Stimulated activated CD8-positive, alpha-beta memory T cell treated with anti-CD3 and anti-CD28 coated beads, Interleukin-7, amount 100 ng/mL, for 24 hours (primary cell): ENCODE measurements around the gene URB1.
"Not testable (repeated sequence)": the region's sequence is repeated elsewhere in the genome, so short reads cannot be mapped to it uniquely, and the experiment has no call there.

ENCODE experiments used
- DNase-seq: peaks from one replicate; pipeline ENCODE4 v3.0.0-alpha.2; 2020; ENCODE audit warnings: low read depth

The URB1 gene

GRCh38 chr21:32285476-32285875, 107.3 kb downstream of the URB1 start:
- DNase-seq = no peak

- no peak for DNase-seq
These were observed 109.8 kb downstream of the URB1 start for GRCh38 chr21:32282992-32283391.

DNA sequence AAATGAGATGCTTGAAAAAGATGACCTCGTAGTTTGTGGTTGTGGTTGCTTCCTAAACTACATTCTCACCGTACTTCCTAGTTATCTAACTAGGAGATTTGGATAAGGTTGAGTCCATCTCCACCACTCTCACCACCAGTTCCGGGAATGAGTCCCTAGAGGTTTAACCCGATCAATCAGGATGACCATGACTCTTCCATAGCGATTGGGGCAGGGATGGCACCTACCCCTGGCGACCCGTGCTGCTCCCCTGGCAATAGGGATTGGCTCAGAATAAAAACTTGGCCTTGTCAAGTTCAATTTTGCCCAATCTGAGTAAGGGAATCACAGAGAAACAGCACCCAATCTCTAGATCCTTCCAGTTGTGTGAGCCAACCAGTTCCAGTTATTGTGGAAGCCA, 111.3 kb downstream of the URB1 start:
- no peak for DNase-seq

- DNase-seq = no peak
These were observed 113.5 kb downstream of the URB1 start for GRCh38 chr21:32279377-32279680.

GRCh38 chr21:32278518-32279376, 114.1 kb downstream of the URB1 start, which contains the start of gene MIS18A:
Gene MIS18A, minus strand, starts transcription at chr21:32279049. Its CDS starts 35 bp downstream, at chr21:32279014.
- DNase-seq = peak; percentile 98

DNA sequence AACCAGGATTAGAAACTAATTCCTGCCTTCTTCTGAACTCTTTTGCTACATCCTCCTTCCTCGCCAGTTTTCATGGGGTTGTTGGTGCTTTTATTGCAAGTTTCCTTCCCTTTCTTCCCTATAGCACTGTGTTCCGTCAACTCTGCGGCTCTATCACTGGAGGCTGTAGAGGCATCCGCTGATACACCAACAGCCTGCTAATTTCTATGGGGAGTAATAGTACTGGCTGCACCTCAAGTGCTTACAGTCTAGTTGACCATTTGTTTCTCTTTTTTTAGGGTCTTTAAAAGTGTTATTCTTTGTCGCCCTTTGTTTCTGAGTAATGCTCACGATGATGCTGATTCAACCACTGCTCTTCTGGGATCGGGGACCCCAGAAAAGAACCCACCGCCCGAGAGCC, 114.7 kb downstream of the URB1 start:
- no peak for DNase-seq

GRCh38 chr21:32276671-32277070, 116.1 kb downstream of the URB1 start:
- no peak for DNase-seq

DNA sequence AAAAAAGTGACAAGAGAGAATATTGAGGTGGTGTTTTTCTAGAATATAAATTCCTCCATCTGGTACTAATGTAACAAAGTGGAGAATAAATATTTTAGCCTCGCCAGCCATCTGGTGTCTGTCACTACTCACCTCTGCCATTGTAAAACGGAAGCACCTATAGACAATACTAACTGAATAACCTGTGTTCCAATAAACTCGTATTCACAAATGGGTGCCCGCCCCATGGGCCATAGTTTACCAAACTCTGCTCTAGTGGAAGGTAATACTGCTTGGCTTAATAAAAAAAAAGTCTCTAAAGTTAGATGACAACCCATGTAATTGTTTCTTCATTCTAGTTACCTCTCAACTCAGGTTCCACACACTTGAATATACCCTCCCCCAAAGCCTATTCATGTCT, 122.1 kb downstream of the URB1 start:
- DNase-seq = no peak

- DNase-seq = not testable (repeated sequence)
These were observed 127.5 kb downstream of the URB1 start for GRCh38 chr21:32265321-32265720.

GRCh38 chr21:32261929-32262328, 130.9 kb downstream of the URB1 start:
- no peak for DNase-seq
